Activated CD8-positive, alpha-beta memory T cell treated with anti-CD3 and anti-CD28 coated beads, Interleukin-2, amount 50 U/mL, for 1 hour (primary cell): Measurements from ENCODE around the gene CRB3.
"Not testable (repeated sequence)": the region's sequence is repeated elsewhere in the genome, so short reads cannot be mapped to it uniquely, and the experiment has no call there.

Experiments used
- DNase-seq: peaks from one replicate; pipeline ENCODE4 v3.0.0-alpha.2; 2020; ENCODE audit errors: extremely low read depth

Gene CRB3

GRCh38 chr19:6464070-6464873 is at the start of gene CRB3:
Gene CRB3, plus strand, starts transcription at chr19:6464271. Its CDS starts 431 bp downstream, at chr19:6464702.
- DNase-seq = peak; percentile 35

GRCh38 chr19:6414793-6415590 is 49.1 kb upstream of the CRB3 start:
- DNase-seq = no peak

GRCh38 chr19:6415591-6416190 is 48.4 kb upstream of the CRB3 start:
- DNase-seq = no peak

GRCh38 chr19:6416658-6417405 is 47.2 kb upstream of the CRB3 start:
- no peak for DNase-seq

- DNase-seq = no peak
These were observed 46.1 kb upstream of the CRB3 start for GRCh38 chr19:6417713-6418561.

- no peak for DNase-seq
These were observed 45.5 kb upstream of the CRB3 start for GRCh38 chr19:6418562-6418932.

- DNase-seq = no peak
These were observed 42.7 kb upstream of the CRB3 start for GRCh38 chr19:6421075-6422014.

- no peak for DNase-seq
These were observed 40.4 kb upstream of the CRB3 start for GRCh38 chr19:6423499-6424194.

GRCh38 chr19:6424195-6424938 is 39.7 kb upstream of the CRB3 start, which contains the start of gene KHSRP:
Gene KHSRP, minus strand, starts transcription at chr19:6424811. Its CDS starts 110 bp downstream, at chr19:6424701.
- DNase-seq = no peak

- peak; percentile 99 for DNase-seq
These were observed 38.9 kb upstream of the CRB3 start for GRCh38 chr19:6424939-6425731.

- no peak for DNase-seq
These were observed 38.1 kb upstream of the CRB3 start for GRCh38 chr19:6425732-6426620.

GRCh38 chr19:6427131-6427530 is 36.9 kb upstream of the CRB3 start:
- DNase-seq = no peak

GRCh38 chr19:6428692-6429418 is 35.2 kb upstream of the CRB3 start:
- DNase-seq = not testable (repeated sequence)

- no peak for DNase-seq
These were observed 34.5 kb upstream of the CRB3 start for GRCh38 chr19:6429419-6430221.

GRCh38 chr19:6431891-6432290 is 32.2 kb upstream of the CRB3 start:
- no peak for DNase-seq
